ENCODE data around the gene CDKL2. TPM values are rescaled to one million over a fixed set of nuclear protein-coding genes. Genes with fewer than 3 reads are reported as not detected.
"Not testable (repeated sequence)": the region's sequence is repeated elsewhere in the genome, so short reads cannot be mapped to it uniquely, and the experiment has no call there.

The CDKL2 gene
- total RNA-seq, 1 donor from 2014 or later: 2.1 TPM

DNA sequence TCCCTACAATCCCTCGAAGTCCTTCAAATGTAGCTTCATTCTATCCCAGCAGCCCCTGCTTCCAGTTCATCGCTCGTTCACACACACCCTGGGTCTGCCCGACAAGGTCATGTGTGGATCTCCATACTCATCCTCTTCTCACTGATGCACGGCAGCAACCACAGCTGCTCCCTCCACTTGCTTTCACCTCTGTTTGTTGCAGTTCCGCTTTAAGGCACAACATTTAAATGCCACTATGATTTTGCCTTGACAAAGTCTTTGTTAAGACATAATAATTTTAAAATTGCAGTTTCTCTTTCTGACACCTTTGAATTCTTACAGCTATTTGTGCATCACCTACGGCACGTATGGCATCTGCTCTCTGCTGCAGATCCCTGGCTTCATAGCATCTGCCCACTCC, 72.6 kb downstream of the CDKL2 start:
- no peak for DNase-seq (ENCODE audit: extremely low read depth, low read depth, low spot score)

DNA sequence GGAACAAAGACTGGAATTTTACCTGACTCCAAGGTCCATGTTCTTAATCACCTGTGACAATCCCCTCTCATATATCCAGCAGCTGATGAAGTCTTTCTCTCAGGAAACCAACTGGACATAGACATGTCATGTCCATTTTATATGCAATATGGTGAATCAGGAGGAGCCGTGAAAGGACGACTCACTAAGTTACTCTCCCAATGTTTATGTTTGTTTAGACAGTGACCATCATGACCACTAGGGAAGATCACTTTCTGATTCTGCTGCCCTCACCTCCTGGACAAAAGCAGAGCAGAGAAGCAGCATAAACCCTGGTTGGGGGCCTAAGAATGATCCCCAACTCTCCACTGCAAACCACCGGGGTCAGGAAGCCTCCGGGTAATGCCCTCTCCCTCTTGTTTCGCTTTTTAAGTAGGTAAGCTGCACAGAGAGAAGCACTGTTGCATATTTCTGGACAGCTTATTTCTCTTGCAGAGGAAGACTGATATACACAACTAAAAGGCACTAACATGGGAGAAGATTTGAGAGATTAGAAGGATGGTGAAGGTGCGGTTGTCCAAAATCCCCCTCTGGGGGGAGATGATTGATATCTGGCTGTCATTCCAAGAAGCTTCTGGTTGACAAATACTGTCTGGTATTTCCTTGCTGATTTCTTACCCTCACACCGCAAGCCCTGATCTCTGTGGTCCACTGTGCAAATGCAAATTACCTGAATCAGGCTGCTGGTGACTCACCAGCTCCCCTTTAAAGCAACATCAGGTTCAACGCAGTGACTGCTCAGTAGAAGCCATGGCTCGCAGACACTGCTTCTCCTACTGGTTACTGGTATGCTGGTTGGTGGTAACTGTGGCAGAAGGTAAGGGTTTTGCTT, 74.8 kb downstream of the CDKL2 start, which contains the start of gene ODAPH:
Gene ODAPH (plus strand): TSS at position 773 of the 871 bp plus-strand sequence. CDS start 17 bp downstream, at position 790.
- no peak for DNase-seq (ENCODE audit: extremely low read depth, low read depth, low spot score)

DNA sequence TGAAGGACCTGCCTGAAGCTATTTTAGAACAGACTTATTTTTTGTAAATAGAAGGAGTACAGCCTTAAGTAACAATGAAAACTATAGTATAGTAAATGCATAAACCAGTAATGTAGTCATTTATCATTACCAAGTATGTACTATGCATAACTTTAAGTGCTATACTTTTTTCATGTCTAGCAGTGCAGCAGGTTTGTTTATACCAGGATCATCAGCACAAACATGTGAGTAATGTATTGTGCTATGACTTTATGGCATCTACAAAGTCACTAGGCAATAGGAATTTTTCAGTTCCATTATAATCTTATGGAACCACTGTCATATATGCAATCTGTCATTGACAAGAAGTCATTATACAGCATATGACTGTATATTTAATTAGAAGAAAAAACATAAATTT, 77.9 kb downstream of the CDKL2 start:
- no peak for DNase-seq (ENCODE audit: extremely low read depth, low read depth, low spot score)

DNA sequence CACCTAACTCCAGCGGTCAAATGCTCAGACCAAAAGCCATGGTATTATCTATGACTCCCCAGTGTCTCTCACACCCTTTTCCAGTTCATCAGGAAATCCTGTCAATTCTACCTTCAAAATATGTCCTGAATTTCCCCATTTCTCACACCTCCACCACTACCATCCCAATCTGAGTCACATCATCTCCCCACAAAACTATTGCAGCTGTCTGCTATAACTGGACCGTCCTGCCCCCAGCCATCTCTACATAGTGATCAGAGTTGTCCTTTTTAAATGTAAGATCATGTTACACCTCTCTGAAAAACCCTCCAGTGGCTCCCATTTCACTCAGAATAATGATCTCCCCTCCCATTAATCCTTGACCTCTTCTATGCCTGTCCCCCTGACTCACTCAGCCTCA, 81.3 kb downstream of the CDKL2 start:
- DNase-seq (ENCODE audit: extremely low read depth, low read depth, low spot score): no peak

DNA sequence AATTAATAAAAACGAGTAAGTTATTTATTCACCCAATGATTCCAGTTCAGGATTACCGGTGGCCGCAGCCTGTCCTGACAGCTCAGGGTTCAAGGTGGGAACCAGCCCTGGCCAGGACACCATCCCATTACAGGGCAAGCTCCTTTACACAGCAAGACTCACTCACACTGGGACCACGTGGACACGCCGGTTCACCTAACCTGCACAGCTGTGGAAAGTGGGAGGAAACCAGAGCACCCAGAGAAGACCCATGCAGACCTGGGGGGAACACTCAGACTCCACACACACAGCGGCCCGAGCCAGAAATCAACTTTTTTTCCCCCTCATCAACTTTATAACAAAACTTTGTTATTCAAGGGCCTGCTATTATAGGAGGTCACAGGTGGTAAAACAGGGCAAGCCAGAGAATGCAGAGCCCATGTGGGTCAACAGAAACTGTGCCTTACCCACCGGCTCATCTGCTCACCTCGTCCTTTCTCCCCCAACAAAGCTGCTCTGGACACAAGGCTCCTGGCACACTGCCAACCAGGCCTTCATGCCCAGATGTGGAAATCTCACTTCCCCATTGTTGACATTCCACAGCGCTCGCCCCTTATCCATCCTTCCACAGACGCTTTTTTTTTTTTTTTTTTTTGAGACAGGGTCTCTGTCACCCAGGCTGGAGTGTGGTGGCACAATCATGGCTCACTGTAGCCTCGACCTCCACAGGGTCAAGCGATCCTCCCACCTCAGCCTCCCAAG, 82.5 kb downstream of the CDKL2 start:
- DNase-seq (ENCODE audit: extremely low read depth, low read depth, low spot score): no peak

DNA sequence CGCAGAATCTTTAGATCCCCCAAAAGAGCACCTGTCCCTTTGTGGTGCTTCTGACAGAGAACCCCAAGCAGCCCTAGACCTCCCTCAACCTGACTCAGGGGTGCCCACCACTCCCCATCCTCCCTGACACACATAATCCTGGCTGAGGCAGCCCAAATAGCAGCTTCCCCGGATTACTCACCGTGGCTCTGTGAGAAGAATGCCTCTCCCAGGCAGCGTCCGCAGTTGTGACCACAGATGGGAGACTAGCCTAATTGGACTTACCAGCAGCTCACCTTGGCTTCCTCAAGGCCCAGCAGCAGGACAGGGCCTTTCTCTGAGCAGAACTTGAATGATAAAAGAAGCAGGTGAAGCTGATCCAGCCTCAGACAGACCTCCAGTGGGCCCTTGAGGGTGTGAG, 84.8 kb downstream of the CDKL2 start:
- DNase-seq (ENCODE audit: extremely low read depth, low read depth, low spot score): no peak

DNA sequence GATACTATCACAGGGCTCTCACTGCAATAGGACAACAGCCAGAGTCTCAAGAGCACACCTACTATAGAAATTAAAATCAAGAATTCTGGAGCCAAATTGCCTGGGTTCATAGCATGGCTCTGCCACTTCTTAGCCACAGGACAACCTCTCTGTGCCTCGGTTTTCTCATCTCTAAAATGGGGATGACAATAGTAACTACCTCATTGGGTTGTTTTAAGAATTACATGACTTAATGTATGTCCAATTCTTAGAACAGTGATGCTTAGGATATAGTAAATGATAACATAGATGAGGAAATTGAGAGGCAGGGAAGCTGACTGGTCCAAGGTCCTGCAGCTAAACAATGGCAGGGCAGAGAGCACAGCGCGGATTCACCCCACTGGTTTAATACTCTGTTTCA, 85.5 kb downstream of the CDKL2 start:
- no peak for DNase-seq (ENCODE audit: extremely low read depth, low read depth, low spot score)

DNA sequence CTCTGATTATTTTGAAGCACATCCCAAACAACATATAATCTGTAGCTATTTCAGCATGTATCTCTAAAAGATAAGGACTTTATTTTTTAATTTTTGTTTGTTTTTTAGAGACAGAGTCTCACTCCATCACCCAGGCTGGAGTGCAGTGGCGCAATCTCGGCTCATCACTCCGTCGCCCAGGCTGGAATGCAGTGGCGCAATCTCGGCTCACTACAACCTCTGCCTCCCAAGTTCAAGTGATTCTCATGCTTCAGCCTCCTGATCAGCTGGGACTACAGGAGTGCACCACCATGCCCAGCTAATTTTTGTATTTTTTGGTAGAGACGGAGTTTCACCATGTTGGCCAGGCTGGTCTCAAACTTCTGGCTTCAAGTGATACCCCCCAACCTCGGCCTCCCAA, 86.1 kb downstream of the CDKL2 start:
- DNase-seq (ENCODE audit: extremely low read depth, low read depth, low spot score): not testable (repeated sequence)

DNA sequence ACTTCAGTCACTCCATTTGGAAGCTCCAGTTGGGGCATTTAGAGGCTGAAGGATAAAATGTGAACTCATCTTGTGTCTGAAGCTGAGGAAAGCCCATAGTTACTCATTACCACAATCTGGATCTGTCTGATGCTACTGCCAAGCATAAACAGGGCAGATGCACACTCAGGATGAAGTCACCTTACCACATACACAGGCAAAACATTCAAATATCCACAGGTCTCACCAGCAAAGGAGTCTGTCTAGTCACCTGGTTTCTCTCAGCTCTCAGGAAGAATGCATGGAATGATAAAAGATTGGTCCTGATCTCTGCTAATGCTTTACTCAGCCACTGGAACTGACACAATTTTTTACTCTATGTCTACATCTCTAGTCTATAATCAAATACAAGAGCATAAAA, 87.5 kb downstream of the CDKL2 start:
- DNase-seq (ENCODE audit: extremely low read depth, low read depth, low spot score): no peak

DNA sequence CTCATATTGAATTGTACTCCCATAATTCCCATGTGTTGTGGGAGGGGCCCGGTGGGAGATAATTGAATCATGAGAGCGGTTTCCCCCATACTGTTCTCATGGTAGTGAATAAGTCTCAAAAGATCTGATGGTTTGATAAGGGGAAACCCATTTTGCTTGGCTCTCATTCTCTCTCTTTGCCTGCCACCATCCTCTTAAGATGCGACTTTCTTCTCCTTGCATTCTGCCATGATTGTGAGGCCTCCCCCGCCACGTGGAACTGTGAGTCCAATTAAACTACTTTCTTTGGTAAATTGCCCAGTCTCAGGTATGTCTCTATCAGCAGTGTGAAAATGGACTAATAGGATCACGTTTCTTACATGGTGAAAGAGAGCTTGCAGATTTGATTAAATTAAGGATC, 93.0 kb downstream of the CDKL2 start:
- DNase-seq (ENCODE audit: extremely low read depth, low read depth, low spot score): not testable (repeated sequence)

DNA sequence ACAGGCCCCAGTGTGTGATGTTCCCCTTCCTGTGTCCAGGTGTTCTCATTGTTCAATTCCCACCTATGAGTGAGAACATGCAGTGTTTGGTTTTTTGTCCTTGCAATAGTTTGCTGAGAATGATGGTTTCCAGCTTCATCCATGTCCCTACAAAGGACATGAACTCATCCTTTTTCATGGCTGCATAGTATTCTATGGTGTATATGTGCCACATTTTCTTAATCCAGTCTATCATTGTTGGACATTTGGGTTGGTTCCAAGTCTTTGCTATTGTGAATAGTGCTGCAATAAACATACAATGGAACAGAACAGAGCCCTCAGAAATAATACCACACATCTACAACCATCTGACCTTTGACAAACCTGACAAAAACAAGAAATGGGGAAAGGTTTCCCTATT, 96.4 kb downstream of the CDKL2 start:
- DNase-seq (ENCODE audit: extremely low read depth, low read depth, low spot score): not testable (repeated sequence)

DNA sequence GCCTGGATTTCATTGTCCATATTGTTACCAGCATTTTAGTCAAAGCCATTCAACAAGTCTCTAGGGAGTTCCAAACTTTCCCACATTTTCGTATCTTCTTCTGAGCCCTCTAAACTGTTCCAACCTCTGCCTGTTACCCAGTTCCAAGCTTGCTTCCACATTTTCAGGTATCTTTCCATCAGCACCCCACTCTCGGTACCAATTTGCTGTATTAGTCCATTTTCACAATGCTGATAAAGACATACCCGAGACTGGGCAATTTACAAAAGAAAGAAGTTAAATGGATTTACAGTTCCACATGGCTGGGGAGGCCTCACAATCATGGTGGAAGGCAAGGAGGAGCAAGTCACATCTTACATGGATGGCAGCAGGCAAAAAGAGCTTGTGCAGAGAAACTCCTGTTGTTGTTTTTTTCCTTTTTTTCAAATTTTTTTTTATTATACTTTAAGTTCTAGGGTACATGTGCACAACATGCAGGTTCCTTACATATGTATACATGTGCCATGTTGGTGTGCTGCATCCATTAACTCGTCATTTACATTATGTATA, 96.9 kb downstream of the CDKL2 start:
- DNase-seq (ENCODE audit: extremely low read depth, low read depth, low spot score): not testable (repeated sequence)

DNA sequence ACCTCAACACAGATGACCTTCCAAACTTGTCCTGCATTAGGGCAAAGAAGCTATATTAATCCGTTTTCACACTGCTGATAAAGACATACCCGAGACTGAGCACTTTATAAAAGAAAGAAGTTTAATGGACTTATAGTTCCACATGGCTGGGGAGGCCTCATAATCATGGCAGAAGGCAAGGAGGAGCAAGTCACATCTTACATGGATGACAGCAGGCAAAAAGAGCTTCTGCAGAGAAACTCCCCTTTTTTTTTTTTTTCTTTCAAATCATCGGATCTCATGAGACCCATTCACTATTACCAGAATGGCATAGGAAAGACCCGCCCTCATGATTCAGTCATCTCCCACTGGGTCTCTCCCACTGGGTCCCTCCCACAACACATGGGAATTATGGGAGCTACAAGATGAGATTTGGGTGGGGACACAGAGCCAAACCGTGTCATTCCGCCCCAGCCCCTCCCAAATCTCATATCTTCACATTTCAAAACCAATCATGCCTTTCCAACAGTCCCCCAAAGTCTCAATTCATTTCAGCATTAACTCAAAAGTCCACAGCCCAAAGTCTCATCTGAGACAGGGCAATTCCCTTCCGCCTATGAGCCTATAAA, 98.7 kb downstream of the CDKL2 start:
- not testable (repeated sequence) for DNase-seq (ENCODE audit: extremely low read depth, low read depth, low spot score)

DNA sequence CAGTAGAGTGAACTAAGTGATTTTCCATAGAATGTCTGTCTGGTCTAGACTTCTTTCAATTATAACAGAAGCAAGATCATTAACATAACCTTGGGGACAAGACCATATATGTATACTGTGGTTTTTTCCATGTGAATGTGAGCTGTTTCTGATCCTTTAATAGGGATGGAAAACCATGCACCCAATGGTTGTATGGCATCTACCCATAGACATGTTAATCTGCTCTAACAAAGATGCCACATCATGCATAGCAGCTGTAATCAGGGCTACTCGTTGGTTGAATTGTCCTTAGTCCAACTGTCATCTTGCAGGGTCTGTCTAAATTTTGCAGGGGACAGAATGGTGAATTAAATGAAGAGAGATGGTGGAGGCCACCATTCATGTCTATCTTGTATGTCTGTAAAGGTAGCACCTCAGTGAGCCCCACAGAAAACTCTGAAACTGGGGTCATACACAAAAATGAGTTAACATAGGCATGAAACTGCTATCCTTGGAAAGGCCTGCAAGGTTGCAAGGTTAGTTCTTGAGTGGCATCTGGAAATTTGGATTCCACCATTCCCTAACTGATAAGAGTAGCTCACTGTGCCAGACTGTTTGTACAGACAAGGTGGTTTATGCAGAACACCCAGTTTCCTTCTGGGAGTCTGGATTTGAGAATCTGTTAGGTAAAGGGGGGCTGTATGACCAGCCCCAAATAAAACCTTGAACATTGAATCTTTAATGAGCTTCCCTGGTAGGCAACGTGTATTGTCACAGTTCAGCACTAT, 99.6 kb downstream of the CDKL2 start:
- DNase-seq (ENCODE audit: extremely low read depth, low read depth, low spot score): no peak

Other genes starting within 250 kb of the CDKL2 start
- 19.6 and 33.6 TPM in 2 replicates for gene RCHY1, start 116.1 kb downstream of the CDKL2 start, total RNA-seq
- gene THAP6, start 116.1 kb downstream of the CDKL2 start, total RNA-seq: 5.8 and 9.7 TPM in 2 replicates
- 1.0 TPM in 1 of 2 replicates, not detected in the other for gene ODAPH, start 74.5 kb downstream of the CDKL2 start, total RNA-seq
- 149 and 166 TPM in 2 replicates for gene G3BP2, start 42.9 kb upstream of the CDKL2 start, total RNA-seq
- gene USO1, start 94.0 kb upstream of the CDKL2 start, total RNA-seq: 59.9 and 72.2 TPM in 2 replicates